Measurements from ENCODE around the gene VWA1. TPM values are rescaled to one million over a fixed set of nuclear protein-coding genes. Genes with fewer than 3 reads are reported as not detected.

VWA1 gene
- total RNA-seq, 1 donor from 2014 or later: 2.4 TPM

GRCh38 chr1:1438531-1439381 is 3.3 kb downstream of the VWA1 start:
- Histone ChIP-seq H3K79me2 (ENCODE audit: low read depth) (no peaks in the 10 kb centered on the region), H3K4me2 (no peak overlapping the region)
- TF ChIP-seq CTCF (IDR thresholded peaks at IDR 0.05) (no peak), EZH2phosphoT487 (IDR thresholded peaks at IDR 0.05) (no peak), EZH2 (IDR thresholded peaks at IDR 0.05) (no peak)

GRCh38 chr1:1439546-1440261 is 4.2 kb downstream of the VWA1 start:
- Mint-ChIP-seq H3K36me3 (no peaks in the 10 kb centered on the region), H3K9me3 (no peaks in the 10 kb centered on the region), H3K27me3 (ENCODE audit: insufficient read depth, low read depth) (peaks cover 11% of the 10 kb centered on the region), H3K27ac (no peak overlapping the region), H3K4me1 (peaks cover 12% of the 10 kb centered on the region), H3K4me3 (no peak overlapping the region)
- H3K4me2 ChIP-seq: no peak overlapping the region
- peaks cover 26% of the 10 kb centered on the region for H3K27me3 ChIP-seq
- H3K79me2 ChIP-seq (ENCODE audit: low read depth): no peaks in the 10 kb centered on the region
- peaks cover 7% of the 10 kb centered on the region for H3K4me1 ChIP-seq
- H4K20me1 ChIP-seq (ENCODE audit: low read depth): peaks cover 3% of the 10 kb centered on the region
- H2AFZ ChIP-seq (replicated peaks): no peak overlapping the region
- TF ChIP-seq CTCF (IDR thresholded peaks at IDR 0.05) (no peak), EZH2phosphoT487 (IDR thresholded peaks at IDR 0.05) (no peak), EZH2 (IDR thresholded peaks at IDR 0.05) (no peak)
- no peak overlapping the region for H3K4me3 ChIP-seq
- no peaks in the 10 kb centered on the region for H3K9me3 ChIP-seq (ENCODE audit: low read depth)
- no peak overlapping the region for H3K9ac ChIP-seq
- no peak for DNase-seq (ENCODE audit: low spot score)
- H3K27ac ChIP-seq: no peak overlapping the region
- no peaks in the 10 kb centered on the region for H3K36me3 ChIP-seq
- peaks cover 15% of the 10 kb centered on the region for H3F3A ChIP-seq (ENCODE audit: low read depth)

More at GRCh38 chr1:1438531-1439381, 3.3 kb downstream of the VWA1 start:
- H3K36me3 Mint-ChIP-seq: no peaks in the 10 kb centered on the region
- peaks cover 13% of the 10 kb centered on the region for H3K4me1 Mint-ChIP-seq
- Histone ChIP-seq H3K4me3 (no peak overlapping the region), H3K4me1 (peaks cover 16% of the 10 kb centered on the region), H3K27ac (no peak overlapping the region), H3K9me3 (ENCODE audit: low read depth) (no peaks in the 10 kb centered on the region), H3K9ac (no peak overlapping the region), H3K27me3 (peaks cover 35% of the 10 kb centered on the region), H3F3A (ENCODE audit: low read depth) (peaks cover 24% of the 10 kb centered on the region), H3K36me3 (no peaks in the 10 kb centered on the region), H4K20me1 (ENCODE audit: low read depth) (peaks cover 3% of the 10 kb centered on the region), H2AFZ (replicated peaks) (no peak overlapping the region)
- no peaks in the 10 kb centered on the region for H3K9me3 Mint-ChIP-seq
- H3K4me3 Mint-ChIP-seq: no peak overlapping the region
- H3K27ac Mint-ChIP-seq: no peak overlapping the region
- DNase-seq (ENCODE audit: low spot score): no peak
- peaks cover 11% of the 10 kb centered on the region for H3K27me3 Mint-ChIP-seq (ENCODE audit: insufficient read depth, low read depth)

- H2AFZ ChIP-seq (replicated peaks): no peak overlapping the region
- H3K27me3 Mint-ChIP-seq (ENCODE audit: insufficient read depth, low read depth): peaks cover 7% of the 10 kb centered on the region
- no peaks in the 10 kb centered on the region for H3K9me3 ChIP-seq (ENCODE audit: low read depth)
Observed at GRCh38 chr1:1440262-1441001, 4.9 kb downstream of the VWA1 start.

More at GRCh38 chr1:1440262-1441001, 4.9 kb downstream of the VWA1 start:
- H3K4me3 Mint-ChIP-seq: no peak overlapping the region
- DNase-seq (ENCODE audit: low spot score): no peak
- no peaks in the 10 kb centered on the region for H3K9me3 Mint-ChIP-seq
- H3K36me3 ChIP-seq: no peaks in the 10 kb centered on the region
- H3K27me3 ChIP-seq: peaks cover 19% of the 10 kb centered on the region
- no peaks in the 10 kb centered on the region for H3K4me1 ChIP-seq
- H3F3A ChIP-seq (ENCODE audit: low read depth): peaks cover 8% of the 10 kb centered on the region
- peaks cover 3% of the 10 kb centered on the region for H4K20me1 ChIP-seq (ENCODE audit: low read depth)
- no peak overlapping the region for H3K9ac ChIP-seq
- peaks cover 8% of the 10 kb centered on the region for H3K4me1 Mint-ChIP-seq
- no peak overlapping the region for H3K27ac Mint-ChIP-seq
- no peak overlapping the region for H3K4me2 ChIP-seq
- no peaks in the 10 kb centered on the region for H3K79me2 ChIP-seq (ENCODE audit: low read depth)
- H3K27ac ChIP-seq: no peak overlapping the region
- H3K36me3 Mint-ChIP-seq: no peaks in the 10 kb centered on the region
- TF ChIP-seq EZH2phosphoT487 (IDR thresholded peaks at IDR 0.05) (no peak), EZH2 (IDR thresholded peaks at IDR 0.05) (no peak), CTCF (IDR thresholded peaks at IDR 0.05) (no peak)
- H3K4me3 ChIP-seq: no peak overlapping the region
